K562 (cell line): ENCODE results near the gene EMP2. TPM values are rescaled to one million over a fixed set of nuclear protein-coding genes. Genes with fewer than 3 reads are reported as not detected.
A peak's percentile ranks its signal among the peaks of the same experiment; 100 is the strongest.

Source experiments
- ARID1B ChIP-seq: fragments of 450-650 bp; IDR thresholded peaks from 2 replicates; pipeline ENCODE4 v1.6.1; 2016; ENCODE audit warnings: antibody characterized with exemption, mild to moderate bottlenecking, inconsistent platforms
- ASH1L ChIP-seq: fragments of 450-650 bp; IDR thresholded peaks from 2 replicates; pipeline ENCODE4 v1.6.1; 2018; ENCODE audit warnings: borderline replicate concordance, mild to moderate bottlenecking, low read depth; ENCODE audit not compliant: partially characterized antibody
- BACH1 ChIP-seq: fragments of 200-800 bp; sonication (Bioruptor generic); IDR thresholded peaks from 2 replicates; pipeline ENCODE4 v1.6.1; 2016; ENCODE audit warnings: missing genetic modification characterization, missing compliant biosample characterization
- CXXC5 ChIP-seq: fragments of 250-450 bp; sonication (Bioruptor Pico); IDR thresholded peaks from 2 replicates; pipeline ENCODE4 v1.8.0; 2022; ENCODE audit warnings: inconsistent platforms, mild to moderate bottlenecking, moderate library complexity
- ELF4 ChIP-seq: fragments of 450-650 bp; formaldehyde crosslinking; IDR thresholded peaks from 2 replicates; pipeline ENCODE4 v1.4.0; 2022; ENCODE audit warnings: missing genetic modification characterization
- GABPA ChIP-seq: fragments of 200-800 bp; sonication (Bioruptor generic); conservative IDR thresholded peaks from 2 replicates; pipeline ENCODE4 v1.6.1; 2016; ENCODE audit warnings: low read depth, missing genetic modification characterization, missing compliant biosample characterization
- HDAC8 ChIP-seq: fragments of 450-650 bp; IDR thresholded peaks from 2 replicates; pipeline ENCODE4 v1.6.1; 2016; ENCODE audit warnings: mild to moderate bottlenecking, missing genetic modification characterization, moderate library complexity, missing compliant biosample characterization
- HNRNPLL ChIP-seq: fragments of 200-400 bp; formaldehyde crosslinking; IDR thresholded peaks from 2 replicates; pipeline ENCODE4 v1.6.1; 2017; ENCODE audit warnings: low read length, low read depth, mild to moderate bottlenecking; ENCODE audit not compliant: poor library complexity, severe bottlenecking
- MAFF ChIP-seq: IDR thresholded peaks from 2 replicates; pipeline ENCODE4 v1.6.1; 2012; ENCODE audit warnings: low read length, improper control_type of control experiment
- MBD2 ChIP-seq: sonication (generic); IDR thresholded peaks from 2 replicates; pipeline ENCODE4 v1.6.1; 2016; ENCODE audit warnings: low read depth, borderline replicate concordance
- POLR2G ChIP-seq: fragments of 200-400 bp; formaldehyde crosslinking; IDR thresholded peaks from 2 replicates; pipeline ENCODE4 v1.6.1; 2017; ENCODE audit warnings: low read depth, mild to moderate bottlenecking, antibody characterized with exemption, low read length, moderate library complexity
- PRMT5 ChIP-seq: sonication (generic); formaldehyde crosslinking; IDR thresholded peaks from 2 replicates; pipeline ENCODE4 v1.5.0; 2020; ENCODE audit warnings: missing genetic modification reagents
- PYGO2 ChIP-seq: fragments of 450-650 bp; IDR thresholded peaks from 2 replicates; pipeline ENCODE4 v1.6.1; 2016; ENCODE audit warnings: mild to moderate bottlenecking, missing genetic modification characterization, moderate library complexity, missing compliant biosample characterization
- RBM17 ChIP-seq: fragments of 200-400 bp; formaldehyde crosslinking; IDR thresholded peaks from 2 replicates; pipeline ENCODE4 v1.6.1; 2017; ENCODE audit warnings: low read depth, mild to moderate bottlenecking, low read length, borderline replicate concordance
- RFX1 ChIP-seq: fragments of 450-650 bp; IDR thresholded peaks from 2 replicates; pipeline ENCODE4 v1.6.1; 2016; ENCODE audit warnings: mild to moderate bottlenecking, moderate library complexity
- SMARCA4 ChIP-seq: fragments of 450-650 bp; IDR thresholded peaks from 2 replicates; pipeline ENCODE4 v1.6.1; 2016
- SMC3 ChIP-seq: conservative IDR thresholded peaks from 2 replicates; pipeline ENCODE4 v1.6.1; 2011; ENCODE audit warnings: low read depth, low read length, improper control_type of control experiment; ENCODE audit not compliant: insufficient read depth
- TAF1 ChIP-seq: IDR thresholded peaks from 2 replicates; pipeline ENCODE4 v1.6.1; 2011; ENCODE audit warnings: mild to moderate bottlenecking, low read length, moderate library complexity; ENCODE audit not compliant: insufficient read depth, control insufficient read depth, severe bottlenecking; ENCODE audit errors: extremely low read depth
- TARDBP ChIP-seq: fragments of 450-650 bp; IDR thresholded peaks from 2 replicates; pipeline ENCODE4 v1.6.1; 2016
- ZBTB1 ChIP-seq: sonication (generic); formaldehyde crosslinking; IDR thresholded peaks from 2 replicates; pipeline ENCODE4 v1.8.1; 2023; ENCODE audit warnings: missing genetic modification reagents, low read depth, mild to moderate bottlenecking, borderline replicate concordance
- ZBTB11 ChIP-seq, 3 experiments: fragments of 200-800 bp in 1 of 3; fragments of 250-450 bp in 1 of 3; fragments of 450-650 bp in 1 of 3; sonication (Bioruptor Pico) in 1 of 3; sonication (Bioruptor generic) in 1 of 3; formaldehyde crosslinking in 1 of 3; IDR thresholded peaks; 2 replicates each; pipeline versions ENCODE4 v1.6.1 to v1.8.0; 2016 to 2022; ENCODE audit warnings: mild to moderate bottlenecking in 2 of 3, missing genetic modification characterization in 2 of 3, missing compliant biosample characterization in 1 of 3, moderate library complexity in 1 of 3
- ZNF121 ChIP-seq: sonication (generic); formaldehyde crosslinking; conservative IDR thresholded peaks from 2 replicates; pipeline ENCODE4 v1.8.0; 2022; ENCODE audit warnings: missing genetic modification reagents
- ZNF830 ChIP-seq: fragments of 250-450 bp; sonication (Bioruptor Pico); IDR thresholded peaks from 2 replicates; pipeline ENCODE4 v1.5.0; 2021; ENCODE audit warnings: mild to moderate bottlenecking
- polyA plus RNA-seq, 8 experiments: library from polyadenylated mRNA; depleted of rRNA in 4 of 8; stranded (reverse) in 5 of 8; unstranded in 3 of 8; fragments of >200 nt; fragmentation: Nextera tagmentation in 2 of 8; fragmentation: Illumina TruSeq in 1 of 8; extraction: Ambion mirVana in 2 of 8; extraction: Trizol in 1 of 8; gene quantifications; 2 replicates each; pipeline versions ENCODE4 v1.2.1 to v1.2.3, GENCODE V29; 2011 to 2014; ENCODE audit warnings: inconsistent platforms in 1 of 8, missing spikeins in 1 of 8
- total RNA-seq, 7 experiments: library from RNA; depleted of rRNA in 6 of 7; stranded (reverse); fragments of >200 nt in 6 of 7; fragmentation: Illumina TruSeq in 2 of 7; extraction: Trizol in 2 of 7; gene quantifications; 2 replicates each; pipeline versions ENCODE4 v1.2.1 to v1.2.3, GENCODE V29; 2011 to 2021; ENCODE audit warnings: low replicate concordance in 1 of 7
- TF ChIP-seq, protein P1 (sequence below): sonication (generic); formaldehyde crosslinking; IDR thresholded peaks from 2 replicates; pipeline ENCODE4 v1.8.0; 2022; ENCODE audit warnings: missing genetic modification reagents, mild to moderate bottlenecking, borderline replicate concordance

Gene EMP2
- total and polyA plus RNA-seq, 9 of the 15 experiments (the other 6 are each of a cell fraction or from before 2014, with no cell fraction given) = 0.73 to 6.2 (median 3.1) TPM

DNA sequence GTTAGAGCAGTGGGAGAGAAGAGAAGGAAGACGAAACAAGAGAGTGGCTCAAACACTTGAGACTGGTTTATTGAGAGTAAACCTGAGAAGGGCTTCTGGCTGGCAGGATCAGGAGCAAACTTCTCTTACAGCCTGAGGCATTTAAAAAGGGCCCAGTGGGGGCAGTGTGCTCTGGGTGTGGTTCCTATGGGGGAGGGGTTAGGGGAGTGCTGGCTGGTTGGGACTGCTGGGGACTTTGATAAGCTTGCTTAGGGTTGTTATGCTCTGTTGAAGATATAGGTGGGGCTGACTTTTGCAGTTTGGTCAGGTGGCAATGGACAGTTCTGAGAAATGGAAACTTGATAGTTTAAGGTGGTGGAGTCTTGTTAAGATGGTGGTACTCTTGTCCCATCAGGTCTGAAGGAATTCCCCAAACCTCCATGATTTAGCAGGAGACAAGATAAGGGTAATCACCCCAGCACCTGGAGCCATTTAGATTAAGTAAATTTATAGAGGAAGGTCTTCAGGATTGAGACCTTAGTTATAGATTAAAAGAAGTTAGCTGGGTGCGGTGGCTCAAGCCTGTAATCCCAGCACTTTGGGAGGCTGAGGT, 79.3 kb downstream of the EMP2 start (continued):
- no peak for TF ChIP-seq ZBTB11 (CRISPR knock-in tag; IDR thresholded peaks at IDR 0.05)
- TF ChIP-seq ASH1L = no peak
- TF ChIP-seq MBD2 = no peak
- no peak for TF ChIP-seq PYGO2 (tag)
- no peak for TF ChIP-seq HNRNPLL
- TF ChIP-seq PRMT5 (CRISPR knock-in tag) = no peak
- no peak for TF ChIP-seq RBM17
- TF ChIP-seq MAFF = no peak
- peak; percentile 87 for TF ChIP-seq ARID1B
- TF ChIP-seq TARDBP = no peak
- TF ChIP-seq ZBTB1 (CRISPR knock-in tag) = no peak
- TF ChIP-seq SMARCA4 = no peak; the same call in 1 of the 2 replicates
- no peak for TF ChIP-seq HDAC8 (tag)
- no peak for TF ChIP-seq ELF4 (CRISPR knock-in tag)
- TF ChIP-seq SMC3 = peak; percentile 12; the same call in 1 of the 2 replicates
- TF ChIP-seq, protein P1, sequence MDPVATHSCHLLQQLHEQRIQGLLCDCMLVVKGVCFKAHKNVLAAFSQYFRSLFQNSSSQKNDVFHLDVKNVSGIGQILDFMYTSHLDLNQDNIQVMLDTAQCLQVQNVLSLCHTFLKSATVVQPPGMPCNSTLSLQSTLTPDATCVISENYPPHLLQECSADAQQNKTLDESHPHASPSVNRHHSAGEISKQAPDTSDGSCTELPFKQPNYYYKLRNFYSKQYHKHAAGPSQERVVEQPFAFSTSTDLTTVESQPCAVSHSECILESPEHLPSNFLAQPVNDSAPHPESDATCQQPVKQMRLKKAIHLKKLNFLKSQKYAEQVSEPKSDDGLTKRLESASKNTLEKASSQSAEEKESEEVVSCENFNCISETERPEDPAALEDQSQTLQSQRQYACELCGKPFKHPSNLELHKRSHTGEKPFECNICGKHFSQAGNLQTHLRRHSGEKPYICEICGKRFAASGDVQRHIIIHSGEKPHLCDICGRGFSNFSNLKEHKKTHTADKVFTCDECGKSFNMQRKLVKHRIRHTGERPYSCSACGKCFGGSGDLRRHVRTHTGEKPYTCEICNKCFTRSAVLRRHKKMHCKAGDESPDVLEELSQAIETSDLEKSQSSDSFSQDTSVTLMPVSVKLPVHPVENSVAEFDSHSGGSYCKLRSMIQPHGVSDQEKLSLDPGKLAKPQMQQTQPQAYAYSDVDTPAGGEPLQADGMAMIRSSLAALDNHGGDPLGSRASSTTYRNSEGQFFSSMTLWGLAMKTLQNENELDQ (CRISPR knock-in tag) = no peak
- no peak for TF ChIP-seq ZNF830 (CRISPR knock-in tag)
- TF ChIP-seq POLR2G = no peak
- TF ChIP-seq BACH1 (tag) = no peak
- no peak for TF ChIP-seq ZNF121 (CRISPR knock-in tag)
- no peak for TF ChIP-seq RFX1
- TF ChIP-seq GABPA (tag) = no peak
- TF ChIP-seq TAF1 = no peak
- TF ChIP-seq CXXC5 (CRISPR knock-in tag) = peak; percentile 80
